DMS114 treated with DMSO at 0.1 percent for 48 hours (cell line): ENCODE measurements around the gene CPSF4.
"Not testable (repeated sequence)": the region's sequence is repeated elsewhere in the genome, so short reads cannot be mapped to it uniquely, and the experiment has no call there.

Source experiments
- DNase-seq: peaks from one replicate; lab custom pipeline; 2025; ENCODE audit not compliant: unreplicated experiment; lab: John Stamatoyannopoulos, UW

Gene CPSF4

GRCh38 chr7:99408379-99409191 is 30.2 kb upstream of the CPSF4 start, which contains the start of the genes BUD31 and PDAP1:
Gene BUD31 (plus strand): TSS chr7:99408969. CDS start chr7:99411093, 2,124 bp downstream.
Gene PDAP1 (minus strand): TSS chr7:99408597. CDS start chr7:99408548, 49 bp downstream.
- DNase-seq: peak; percentile 88

GRCh38 chr7:99409192-99409572 is 29.6 kb upstream of the CPSF4 start:
- no peak for DNase-seq

DNA sequence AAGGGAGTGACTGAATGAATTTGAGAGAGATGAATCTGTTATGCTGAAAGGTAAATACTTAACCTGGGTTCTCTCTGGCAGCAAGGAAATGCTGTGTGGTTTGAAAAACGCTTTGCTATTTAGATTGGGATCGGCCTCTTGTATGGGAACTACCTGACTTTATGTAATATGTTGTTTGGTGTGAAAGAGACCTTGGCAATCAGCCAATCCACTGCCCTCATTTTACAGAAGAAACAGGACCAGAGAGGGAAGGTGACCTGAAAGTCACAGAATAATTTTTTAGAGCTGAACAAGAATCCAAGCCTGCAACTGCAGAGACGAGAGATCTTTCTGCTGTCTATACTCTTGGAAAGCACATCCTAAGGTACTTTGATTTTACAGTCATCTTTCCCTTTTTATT is 28.9 kb upstream of the CPSF4 start:
- DNase-seq: no peak

DNA sequence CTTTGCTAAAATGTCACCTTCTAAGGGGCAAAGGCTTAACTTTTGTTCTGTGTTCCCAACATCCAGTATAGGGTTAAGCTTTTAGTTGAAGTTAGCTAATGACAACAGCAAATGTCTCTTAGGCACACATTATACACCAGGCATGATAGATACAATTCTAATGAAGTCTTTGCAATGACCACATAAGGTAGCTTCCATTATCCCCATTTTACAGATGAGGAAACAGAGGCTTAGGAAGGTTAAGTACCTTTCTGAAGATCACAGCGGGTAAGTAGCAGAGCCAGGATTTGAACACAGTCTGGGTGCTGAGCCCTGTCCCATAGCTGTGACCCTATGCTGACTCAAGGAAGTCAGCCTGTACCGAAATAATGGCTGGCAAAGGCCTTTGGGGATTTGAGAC is 28.1 kb upstream of the CPSF4 start:
- no peak for DNase-seq

DNA sequence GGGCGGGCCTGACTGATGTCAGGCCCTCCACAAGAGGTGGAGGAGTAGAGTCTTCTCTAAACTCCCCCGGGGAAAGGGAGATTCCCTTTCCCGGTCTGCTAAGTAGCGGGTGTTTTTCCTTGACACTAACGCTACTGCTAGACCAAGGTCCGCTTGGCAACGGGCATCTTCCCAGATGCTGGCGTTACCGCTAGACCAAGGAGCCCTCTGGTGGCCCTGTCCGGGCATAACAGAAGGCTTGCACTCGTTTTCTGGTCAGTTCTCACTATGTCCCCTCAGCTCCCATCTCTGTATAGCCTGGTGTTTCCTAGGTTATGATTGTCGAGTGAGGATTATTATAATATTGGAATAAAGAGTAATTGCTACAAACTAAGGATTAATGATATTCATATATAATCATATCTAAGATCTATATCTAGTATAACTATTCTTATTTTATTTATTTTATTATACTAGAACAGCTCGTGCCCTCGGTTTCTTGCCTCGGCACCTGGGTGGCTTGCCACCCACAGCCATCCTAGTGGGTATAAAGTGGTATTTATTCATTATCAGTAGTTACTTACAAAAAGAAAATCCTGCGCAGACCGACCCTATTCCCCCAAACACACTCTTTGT is 23.1 kb upstream of the CPSF4 start:
- peak; percentile 54 for DNase-seq

- no peak for DNase-seq
These were observed 20.5 kb upstream of the CPSF4 start for GRCh38 chr7:99418260-99418659.

DNA sequence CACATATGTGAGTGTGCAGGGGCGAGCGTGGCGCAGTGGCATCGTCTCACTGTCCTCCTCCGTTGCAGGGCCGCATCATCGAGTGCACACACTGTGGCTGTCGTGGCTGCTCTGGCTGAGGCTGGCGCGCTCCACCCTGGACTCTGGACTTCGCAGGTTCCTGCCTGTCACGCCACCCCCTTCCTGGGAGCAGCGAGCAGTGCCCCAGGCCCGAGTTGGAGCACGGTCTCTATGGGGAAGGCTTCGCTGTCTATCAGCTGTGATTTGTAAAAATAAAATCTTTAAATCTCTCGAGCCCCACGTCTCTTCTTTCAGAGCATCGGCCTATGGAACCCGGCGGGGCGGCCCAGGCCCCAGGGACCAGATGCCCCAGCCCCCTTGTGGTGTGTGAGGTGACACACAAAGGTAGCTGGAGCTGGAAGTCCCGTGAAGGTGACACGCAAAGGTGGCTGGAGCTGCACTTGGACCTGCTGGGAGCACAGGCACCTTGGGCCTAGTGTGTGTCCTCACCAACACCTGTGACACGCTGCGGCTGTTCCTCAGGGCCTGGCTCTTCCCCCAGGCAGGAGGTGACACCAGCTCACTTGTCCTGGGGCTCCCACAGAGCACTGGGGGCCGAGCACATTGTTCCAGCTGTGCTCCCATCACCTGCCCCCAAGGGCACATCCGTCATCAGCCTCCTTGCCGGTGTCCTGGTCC is 19.3 kb upstream of the CPSF4 start:
- DNase-seq: no peak

GRCh38 chr7:99420213-99420612 is 18.5 kb upstream of the CPSF4 start:
- no peak for DNase-seq

DNA sequence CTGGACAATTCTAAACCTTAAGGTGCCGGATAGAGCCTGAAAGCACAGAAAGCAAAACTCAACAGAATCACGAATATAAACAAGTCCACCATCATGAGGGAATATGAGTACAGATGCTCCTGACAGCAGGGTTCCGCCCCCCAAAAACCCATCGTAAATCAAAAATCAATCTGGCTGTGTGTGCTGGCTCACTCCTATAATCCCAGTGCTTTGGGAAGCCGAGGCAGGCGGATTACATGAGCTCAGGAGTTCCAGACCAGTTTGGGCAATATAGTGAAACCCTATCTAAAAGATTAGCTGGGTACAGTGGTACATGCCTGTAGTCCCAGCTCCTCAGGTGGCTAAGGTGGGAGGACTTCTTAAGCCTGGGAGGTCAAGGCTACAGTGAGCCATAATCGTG is 17.8 kb upstream of the CPSF4 start:
- no peak for DNase-seq

DNA sequence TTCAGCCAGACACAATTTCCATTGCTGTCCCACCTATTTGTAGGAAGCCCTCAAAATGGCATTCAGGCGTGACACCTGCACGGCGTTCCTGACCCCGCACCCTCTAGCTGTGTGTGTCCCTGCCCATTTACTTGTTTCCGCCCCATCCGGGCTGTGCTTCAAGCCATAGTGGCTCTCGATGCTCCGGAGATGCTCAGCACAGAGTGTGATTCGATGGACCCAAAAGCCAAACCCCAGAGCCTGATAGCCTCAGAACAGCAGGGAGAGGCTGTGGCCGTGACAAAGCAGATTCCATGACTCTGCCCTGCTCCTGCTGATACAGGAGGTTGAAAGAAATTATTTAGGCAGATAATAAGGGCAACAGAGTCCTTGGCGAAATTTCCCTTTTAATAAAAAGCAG is 16.6 kb upstream of the CPSF4 start:
- DNase-seq: no peak

GRCh38 chr7:99422625-99423024 is 16.1 kb upstream of the CPSF4 start:
- no peak for DNase-seq

- no peak for DNase-seq
These were observed 13.6 kb upstream of the CPSF4 start for GRCh38 chr7:99424932-99425730.

GRCh38 chr7:99428972-99429566 is 9.7 kb upstream of the CPSF4 start:
- DNase-seq: no peak

DNA sequence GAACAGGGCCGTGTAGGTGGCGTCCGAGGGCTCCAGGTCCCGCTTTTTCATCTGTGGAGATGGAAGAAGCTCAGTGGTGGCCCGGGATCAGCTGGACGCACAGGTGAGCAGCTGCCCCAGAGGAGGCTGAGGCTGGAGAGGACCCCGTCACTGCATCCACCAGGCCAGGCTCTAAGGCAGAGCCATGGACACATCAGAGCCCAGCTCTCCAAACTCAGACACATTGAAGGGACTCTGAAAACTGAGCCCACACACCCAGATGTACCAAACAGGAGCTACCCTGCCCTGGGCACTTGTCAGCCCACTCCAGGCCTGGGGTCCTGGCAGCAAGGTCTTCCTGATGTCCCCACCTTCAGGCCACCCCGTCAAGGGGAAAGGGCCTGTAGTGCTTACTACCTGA is 9.0 kb upstream of the CPSF4 start:
- no peak for DNase-seq

DNA sequence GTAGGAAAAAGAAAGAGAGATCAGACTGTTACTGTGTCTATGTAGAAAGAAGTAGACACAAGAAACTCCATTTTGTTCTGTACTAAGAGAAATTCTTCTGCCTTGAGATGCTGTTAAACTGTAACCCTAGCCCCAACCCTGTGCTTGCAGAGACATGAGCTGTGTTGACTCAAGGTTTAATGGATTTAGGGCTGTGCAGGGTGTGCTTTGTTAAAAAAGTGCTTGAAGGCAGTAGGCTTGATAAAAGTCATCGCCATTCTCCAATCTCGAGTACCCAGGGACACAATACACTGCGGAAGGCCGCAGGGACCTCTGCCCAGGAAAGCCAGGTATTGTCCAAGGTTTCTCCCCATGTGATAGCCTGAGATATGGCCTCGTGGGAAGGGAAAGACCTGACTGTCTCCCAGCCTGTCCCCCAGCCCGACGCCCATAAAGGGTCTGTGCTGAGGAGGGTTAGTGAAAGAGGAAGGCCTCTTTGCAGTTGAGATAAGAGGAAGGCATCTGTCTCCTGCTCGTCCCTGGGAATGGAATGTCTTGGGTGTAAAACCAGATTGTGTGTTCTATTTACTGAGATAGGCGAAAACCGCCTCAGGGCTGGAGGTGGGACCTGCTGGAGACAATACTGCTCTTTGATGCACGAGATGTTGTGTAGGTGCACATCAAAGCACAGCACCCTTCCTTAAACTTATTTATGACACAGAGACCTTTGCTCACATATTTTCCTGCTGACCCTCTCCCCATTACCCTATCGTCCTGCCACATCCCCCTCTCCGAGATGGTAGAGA is 6.8 kb upstream of the CPSF4 start:
- not testable (repeated sequence) for DNase-seq

GRCh38 chr7:99433158-99433557 is 5.6 kb upstream of the CPSF4 start:
- no peak for DNase-seq

DNA sequence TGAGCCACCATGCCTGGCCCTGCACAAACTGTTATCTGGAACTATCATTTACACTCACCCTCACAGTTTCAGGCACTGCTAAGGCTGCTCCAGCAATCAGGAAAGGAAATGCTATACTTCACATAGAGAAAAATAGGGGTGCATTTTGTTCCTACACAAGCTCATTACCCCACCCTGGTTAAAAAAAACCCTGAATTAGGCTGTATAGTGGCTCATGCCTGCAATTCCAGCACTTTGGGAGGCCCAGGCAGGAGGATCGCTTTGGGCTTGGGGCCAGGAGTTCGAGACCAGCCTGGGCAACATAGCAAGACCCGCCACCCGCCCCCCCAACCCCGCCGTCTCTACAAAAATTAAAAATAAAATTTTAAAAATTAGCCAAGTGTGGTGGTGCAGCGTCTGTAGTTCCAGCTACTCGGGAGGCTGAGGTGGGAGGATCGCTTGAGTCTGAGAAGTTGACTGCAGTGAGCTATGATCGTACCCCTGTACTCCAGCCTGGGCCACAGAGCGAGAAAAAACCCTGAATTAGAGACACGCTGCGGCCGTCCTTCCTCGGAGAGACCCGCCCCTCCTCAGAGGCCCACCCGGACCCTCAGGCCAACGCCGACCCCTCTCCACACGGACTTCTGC is 684 bp upstream of the CPSF4 start:
- no peak for DNase-seq

DNA sequence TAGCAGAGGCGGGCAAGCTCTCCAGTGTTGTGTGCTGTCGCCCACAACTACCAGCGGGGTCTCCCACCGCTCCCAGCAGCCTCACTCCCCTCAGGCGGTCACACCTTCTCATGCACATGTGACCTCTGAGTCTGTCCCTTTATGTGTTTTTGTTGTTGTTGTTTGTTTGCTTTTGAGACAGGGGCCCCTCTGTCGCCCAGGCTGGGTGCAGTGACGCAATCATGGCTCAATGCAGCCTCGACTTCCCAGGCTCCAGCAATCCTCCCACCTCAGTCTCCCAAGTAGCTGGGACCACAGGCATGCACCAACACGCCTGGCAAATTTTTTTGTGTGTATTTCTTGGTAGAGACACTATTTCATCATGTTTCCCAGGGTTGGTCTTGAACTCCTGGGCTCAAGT is 1.5 kb downstream of the CPSF4 start:
- DNase-seq: no peak

- no peak for DNase-seq
These were observed 7.4 kb downstream of the CPSF4 start for GRCh38 chr7:99446096-99446495.

DNA sequence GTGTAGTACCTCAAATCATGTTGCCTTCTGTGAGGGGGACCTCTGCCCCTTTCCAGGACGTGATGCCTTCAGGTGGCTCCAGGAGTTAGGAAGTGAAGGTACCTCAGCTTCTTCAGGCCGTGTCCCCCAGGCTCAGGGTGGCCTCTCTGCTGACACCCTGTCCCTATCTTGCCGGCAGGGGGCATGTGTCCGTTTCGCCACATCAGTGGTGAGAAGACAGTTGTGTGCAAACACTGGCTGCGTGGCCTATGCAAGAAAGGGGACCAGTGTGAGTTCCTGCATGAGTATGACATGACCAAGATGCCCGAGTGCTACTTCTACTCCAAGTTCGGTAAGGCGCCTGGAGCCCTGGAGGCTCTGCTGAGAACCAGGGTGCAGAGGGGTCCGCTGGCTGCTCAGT is 9.2 kb downstream of the CPSF4 start:
- DNase-seq: no peak
